Naive B cell (primary cell): ENCODE data around the gene TMPRSS5. TPM values are rescaled to one million over a fixed set of nuclear protein-coding genes. Genes with fewer than 3 reads are reported as not detected.
"Not testable (repeated sequence)": the region's sequence is repeated elsewhere in the genome, so short reads cannot be mapped to it uniquely, and the experiment has no call there.

Experiments
- ATAC-seq, 2 donors: fragments of 150-1000 bp; cut with Tn5 transposase; 2 replicates each; pipeline ENCODE4 v1.10.0; 2021; ENCODE audit warnings: low read depth in 2 of 2, mild to moderate bottlenecking in 2 of 2, moderate library complexity in 2 of 2
- DNase-seq: peaks from one replicate; pipeline ENCODE4 v3.0.0; 2022
- H3K27ac Mint-ChIP-seq, 6 donors: one replicate each; pipeline ENCODE4 v1.8.0; 2020 to 2022; ENCODE audit warnings: mild to moderate bottlenecking in 6 of 6, mixed read lengths in 6 of 6, moderate library complexity in 5 of 6, inconsistent platforms in 2 of 6
- H3K27me3 Mint-ChIP-seq, 3 donors: one replicate each; pipeline ENCODE4 v1.8.0; 2021 to 2022; ENCODE audit warnings: mixed read lengths in 3 of 3, mild to moderate bottlenecking in 1 of 3
- H3K36me3 Mint-ChIP-seq, 2 donors: one replicate each; pipeline ENCODE4 v1.8.0; 2020 to 2022; ENCODE audit warnings: mixed read lengths in 2 of 2, inconsistent platforms in 1 of 2, mild to moderate bottlenecking in 1 of 2
- H3K4me1 Mint-ChIP-seq, 3 donors: one replicate each; pipeline ENCODE4 v1.8.0; 2020 to 2022; ENCODE audit warnings: mixed read lengths in 3 of 3, inconsistent platforms in 1 of 3, mild to moderate bottlenecking in 1 of 3, moderate library complexity in 1 of 3
- H3K4me3 Mint-ChIP-seq, 8 donors: one replicate each; pipeline ENCODE4 v1.8.0; 2020 to 2022; ENCODE audit warnings: mild to moderate bottlenecking in 8 of 8, mixed read lengths in 8 of 8, moderate library complexity in 8 of 8, inconsistent platforms in 2 of 8
- H3K9me3 Mint-ChIP-seq, 7 donors: one replicate each; pipeline ENCODE4 v1.8.0; 2020 to 2022; ENCODE audit warnings: mixed read lengths in 7 of 7, mild to moderate bottlenecking in 5 of 7, inconsistent platforms in 2 of 7, moderate library complexity in 1 of 7
- polyA plus RNA-seq, 6 donors: library from polyadenylated mRNA; unstranded; fragments of 300-500 nt; fragmentation: Illumina TruSeq; gene quantifications; one replicate each; pipeline ENCODE4 v1.2.3, GENCODE V29; 2021; ENCODE audit warnings: low read depth in 6 of 6

TMPRSS5 gene
- polyA plus RNA-seq, 6 donors from 2014 or later = not detected

DNA sequence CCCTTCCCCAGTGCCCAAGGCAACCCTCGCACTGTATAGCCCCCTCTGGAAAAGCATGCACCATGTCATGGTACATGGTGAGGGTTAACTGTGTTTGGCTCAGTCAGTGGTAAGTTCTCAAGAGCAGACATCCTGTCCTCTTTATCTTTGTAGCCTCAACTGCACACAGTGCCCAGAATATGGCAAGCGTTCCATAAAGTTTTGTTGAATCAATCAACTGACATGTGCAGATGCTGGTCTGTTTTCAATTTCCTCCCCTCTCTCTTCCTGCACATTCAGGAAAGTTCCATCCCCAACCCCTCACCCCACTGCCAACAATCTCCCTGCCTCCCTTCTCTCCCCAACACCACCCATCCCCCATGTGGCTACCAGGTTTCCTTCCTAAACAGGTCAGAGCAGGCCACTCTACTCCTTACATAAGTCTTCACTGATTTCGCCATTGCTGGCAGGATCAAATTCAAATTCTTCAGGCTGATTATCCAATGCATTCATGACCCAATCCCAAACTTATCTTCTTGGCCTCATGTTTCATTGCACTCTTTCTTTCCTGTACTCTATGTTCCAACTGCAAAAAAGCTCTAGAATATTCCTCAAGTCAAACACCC is 15.5 kb upstream of the TMPRSS5 start:
- ATAC-seq = no peak
- H3K27me3 Mint-ChIP-seq = no peaks in the 10 kb centered on the region
- DNase-seq = no peak

DNA sequence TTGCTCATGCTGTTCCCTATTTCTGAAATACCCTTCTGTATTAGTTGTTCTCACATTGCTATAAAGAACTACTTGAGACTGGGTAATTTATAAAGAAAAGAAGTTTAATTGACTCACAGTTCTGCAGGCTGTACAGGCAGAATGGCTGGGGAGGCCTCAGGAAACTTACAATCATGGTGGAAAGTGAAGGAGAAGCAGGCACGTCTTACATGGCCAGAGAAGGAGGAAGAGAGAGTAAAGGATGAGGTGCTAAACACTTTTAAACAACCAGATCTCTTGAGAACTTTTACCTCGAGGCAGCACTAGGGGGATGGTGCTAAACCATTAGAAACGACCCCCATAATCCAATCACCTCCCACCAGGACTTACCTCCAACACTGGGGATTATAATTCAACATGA is 14.4 kb upstream of the TMPRSS5 start:
- H3K27ac Mint-ChIP-seq, H3K27me3 Mint-ChIP-seq, H3K4me1 Mint-ChIP-seq, DNase-seq, ATAC-seq, H3K4me3 Mint-ChIP-seq, H3K9me3 Mint-ChIP-seq: not testable (repeated sequence)
- peaks cover 6 to 32% of the 10 kb centered on the region in 2 donors for H3K36me3 Mint-ChIP-seq

More for the DNA sequence above, 15.5 kb upstream of the TMPRSS5 start:
- peaks cover 0 to 7% (median 0%) of the 10 kb centered on the region in 7 donors for H3K9me3 Mint-ChIP-seq
- H3K36me3 Mint-ChIP-seq = peaks cover 6 to 32% of the 10 kb centered on the region in 2 donors
- H3K4me3 Mint-ChIP-seq = no peak overlapping the region
- no peaks in the 10 kb centered on the region for H3K4me1 Mint-ChIP-seq
- H3K27ac Mint-ChIP-seq = peak overlapping the region in 1 of 6 donors; percentile 2

- no peaks in the 10 kb centered on the region for H3K4me1 Mint-ChIP-seq
- no peak overlapping the region for H3K27ac Mint-ChIP-seq
- H3K4me3 Mint-ChIP-seq = no peak overlapping the region
- ATAC-seq (no peak), DNase-seq (no peak)
- peaks cover 0 to 26% of the 10 kb centered on the region in 2 donors for H3K36me3 Mint-ChIP-seq
- peaks cover 0 to 15% (median 5%) of the 10 kb centered on the region in 7 donors for H3K9me3 Mint-ChIP-seq
- H3K27me3 Mint-ChIP-seq = no peaks in the 10 kb centered on the region
Observed at GRCh38 chr11:113715882-113716625, 9.9 kb upstream of the TMPRSS5 start.

DNA sequence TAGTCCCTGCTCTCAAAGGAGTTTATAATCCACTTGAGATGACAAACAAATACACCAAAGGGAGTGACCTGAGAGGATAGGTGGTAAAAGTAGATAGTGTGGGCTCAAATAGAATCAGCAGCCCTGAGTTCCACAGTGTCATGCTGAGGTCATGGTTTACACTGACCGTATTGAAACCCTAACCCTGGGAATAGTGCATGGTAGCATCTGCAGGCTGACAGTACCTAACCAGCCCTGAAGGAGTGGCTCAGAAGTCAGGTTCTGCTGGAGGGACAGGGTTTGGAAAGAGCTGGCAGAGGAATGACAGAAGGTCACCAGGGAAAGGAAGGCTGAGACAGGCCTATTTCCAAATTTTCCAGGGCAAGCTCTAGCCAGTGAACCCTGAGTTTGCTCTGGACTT is 9.2 kb upstream of the TMPRSS5 start:
- H3K4me1 Mint-ChIP-seq = no peaks in the 10 kb centered on the region
- H3K27ac Mint-ChIP-seq = no peak overlapping the region
- H3K27me3 Mint-ChIP-seq = no peaks in the 10 kb centered on the region
- no peak for DNase-seq
- no peak overlapping the region for H3K4me3 Mint-ChIP-seq
- ATAC-seq = no peak
- peaks cover 0 to 14% (median 10%) of the 10 kb centered on the region in 7 donors for H3K9me3 Mint-ChIP-seq
- peaks cover 0 to 19% of the 10 kb centered on the region in 2 donors for H3K36me3 Mint-ChIP-seq

- peaks cover 20 to 38% of the 10 kb centered on the region in 2 donors for H3K36me3 Mint-ChIP-seq
Observed at GRCh38 chr11:113710989-113711388, 4.9 kb upstream of the TMPRSS5 start.

GRCh38 chr11:113703551-113703950 is 2.6 kb downstream of the TMPRSS5 start:
- not testable (repeated sequence) for DNase-seq, ATAC-seq, H3K27me3 Mint-ChIP-seq, H3K27ac Mint-ChIP-seq, H3K4me3 Mint-ChIP-seq
- Mint-ChIP-seq H3K9me3 (peaks cover 20 to 40% (median 29%) of the 10 kb centered on the region in 7 donors), H3K4me1 (peaks cover 3 to 12% (median 6%) of the 10 kb centered on the region in 3 donors), H3K36me3 (peaks cover 16 to 32% of the 10 kb centered on the region in 2 donors)

More at GRCh38 chr11:113710989-113711388, 4.9 kb upstream of the TMPRSS5 start:
- Mint-ChIP-seq H3K27ac (no peak overlapping the region), H3K4me3 (no peak overlapping the region), H3K27me3 (no peaks in the 10 kb centered on the region), H3K9me3 (peaks cover 21 to 43% (median 28%) of the 10 kb centered on the region in 7 donors), H3K4me1 (no peaks in the 10 kb centered on the region)
- ATAC-seq = no peak
- no peak for DNase-seq

GRCh38 chr11:113701491-113701890 is 4.6 kb downstream of the TMPRSS5 start:
- no peak for DNase-seq
- Mint-ChIP-seq H3K27ac (no peak overlapping the region), H3K4me3 (no peak overlapping the region), H3K27me3 (no peaks in the 10 kb centered on the region), H3K4me1 (peaks cover 3 to 12% (median 6%) of the 10 kb centered on the region in 3 donors), H3K36me3 (peaks cover 8 to 16% of the 10 kb centered on the region in 2 donors), H3K9me3 (peaks cover 9 to 30% (median 15%) of the 10 kb centered on the region in 7 donors)
- ATAC-seq = peak; percentile 40 to 46

GRCh38 chr11:113698515-113698914 is 7.6 kb downstream of the TMPRSS5 start:
- peaks cover 0 to 19% (median 8%) of the 10 kb centered on the region in 7 donors for H3K9me3 Mint-ChIP-seq
- ATAC-seq (no peak), DNase-seq (no peak)
- H3K27ac Mint-ChIP-seq = no peak overlapping the region
- H3K4me1 Mint-ChIP-seq = peaks cover 3 to 12% (median 6%) of the 10 kb centered on the region in 3 donors
- peaks cover 3 to 4% of the 10 kb centered on the region in 2 donors for H3K36me3 Mint-ChIP-seq
- H3K27me3 Mint-ChIP-seq = no peaks in the 10 kb centered on the region
- H3K4me3 Mint-ChIP-seq = no peak overlapping the region

GRCh38 chr11:113697756-113698407 is 8.2 kb downstream of the TMPRSS5 start:
- no peak for ATAC-seq
- no peak overlapping the region for H3K4me3 Mint-ChIP-seq

GRCh38 chr11:113697111-113697510 is 9.0 kb downstream of the TMPRSS5 start:
- H3K36me3 Mint-ChIP-seq = peaks cover 0 to 4% of the 10 kb centered on the region in 2 donors
- H3K4me3 Mint-ChIP-seq = no peak overlapping the region
- H3K9me3 Mint-ChIP-seq = peaks cover 0 to 4% (median 1%) of the 10 kb centered on the region in 7 donors
- no peak overlapping the region for H3K27ac Mint-ChIP-seq
- ATAC-seq (no peak), DNase-seq (no peak)
- no peaks in the 10 kb centered on the region for H3K27me3 Mint-ChIP-seq
- H3K4me1 Mint-ChIP-seq = peaks cover 3 to 12% (median 6%) of the 10 kb centered on the region in 3 donors

More at GRCh38 chr11:113697756-113698407, 8.2 kb downstream of the TMPRSS5 start:
- H3K27ac Mint-ChIP-seq = no peak overlapping the region
- peaks cover 3 to 12% (median 6%) of the 10 kb centered on the region in 3 donors for H3K4me1 Mint-ChIP-seq
- H3K27me3 Mint-ChIP-seq = no peaks in the 10 kb centered on the region
- no peak for DNase-seq
- H3K9me3 Mint-ChIP-seq = peaks cover 0 to 12% (median 4%) of the 10 kb centered on the region in 7 donors
- H3K36me3 Mint-ChIP-seq = peaks cover 0 to 4% of the 10 kb centered on the region in 2 donors

DNA sequence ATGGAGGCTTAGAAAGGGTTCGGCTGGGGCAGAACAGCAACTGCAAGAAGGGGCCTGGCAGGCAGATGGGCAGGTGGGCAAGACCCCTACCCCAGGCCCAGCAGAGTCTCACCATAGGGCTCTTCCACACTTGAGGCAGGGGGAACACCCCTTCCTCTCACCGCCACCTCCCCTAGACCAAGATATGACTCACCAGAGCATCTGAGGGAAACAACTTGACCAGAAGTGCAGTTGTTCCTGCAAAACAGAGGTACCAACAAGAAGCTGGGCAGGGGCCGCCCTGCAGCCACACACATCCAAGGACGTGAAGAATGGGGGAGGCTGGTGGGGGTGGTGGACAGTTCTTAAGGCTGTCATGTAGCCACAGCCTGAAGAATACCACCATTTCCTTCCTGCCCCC is 10.9 kb downstream of the TMPRSS5 start:
- Mint-ChIP-seq H3K27ac (peak overlapping the region in 1 of 6 donors; percentile 91), H3K9me3 (peaks cover 0 to 1% (median 0%) of the 10 kb centered on the region in 7 donors), H3K27me3 (no peaks in the 10 kb centered on the region), H3K4me1 (peaks cover 0 to 3% (median 0%) of the 10 kb centered on the region in 3 donors), H3K36me3 (peaks cover 0 to 4% of the 10 kb centered on the region in 2 donors), H3K4me3 (no peak overlapping the region)
- ATAC-seq (no peak), DNase-seq (no peak)

GRCh38 chr11:113694390-113694789 is 11.7 kb downstream of the TMPRSS5 start:
- Mint-ChIP-seq H3K9me3 (no peaks in the 10 kb centered on the region), H3K4me1 (peaks cover 0 to 4% (median 0%) of the 10 kb centered on the region in 3 donors), H3K36me3 (peaks cover 0 to 4% of the 10 kb centered on the region in 2 donors), H3K27ac (peak overlapping the region in 1 of 6 donors; percentile 8), H3K4me3 (no peak overlapping the region), H3K27me3 (no peaks in the 10 kb centered on the region)
- DNase-seq = no peak
- ATAC-seq = no peak

GRCh38 chr11:113693030-113693429 is 13.1 kb downstream of the TMPRSS5 start:
- Mint-ChIP-seq H3K27ac (no peak overlapping the region), H3K27me3 (no peaks in the 10 kb centered on the region), H3K9me3 (no peaks in the 10 kb centered on the region), H3K4me1 (peaks cover 0 to 4% (median 0%) of the 10 kb centered on the region in 3 donors), H3K4me3 (no peak overlapping the region), H3K36me3 (peaks cover 0 to 4% of the 10 kb centered on the region in 2 donors)
- DNase-seq = no peak
- no peak for ATAC-seq
